Measurements from ENCODE around the gene TMEM82.

- TF ChIP-seq POLR2AphosphoS5 (IDR thresholded peaks at IDR 0.05) (peak; percentile 66 to 77 (median 67)), POLR2A (IDR thresholded peaks at IDR 0.05) (no peak)
Measured at GRCh38 chr1:15740924-15741850, 1.1 kb upstream of the TMEM82 start.

Measured in spleen (tissue), 3 donors.